HG03139 (cell line): Measurements from ENCODE around the gene BTRC.
"Not testable (repeated sequence)": the region's sequence is repeated elsewhere in the genome, so short reads cannot be mapped to it uniquely, and the experiment has no call there.

ENCODE experiments used
- ATAC-seq: cut with Tn5 transposase; IDR thresholded peaks from one replicate; pipeline ENCODE4 v1.9.1; 2021; ENCODE audit not compliant: unreplicated experiment

The BTRC gene

DNA sequence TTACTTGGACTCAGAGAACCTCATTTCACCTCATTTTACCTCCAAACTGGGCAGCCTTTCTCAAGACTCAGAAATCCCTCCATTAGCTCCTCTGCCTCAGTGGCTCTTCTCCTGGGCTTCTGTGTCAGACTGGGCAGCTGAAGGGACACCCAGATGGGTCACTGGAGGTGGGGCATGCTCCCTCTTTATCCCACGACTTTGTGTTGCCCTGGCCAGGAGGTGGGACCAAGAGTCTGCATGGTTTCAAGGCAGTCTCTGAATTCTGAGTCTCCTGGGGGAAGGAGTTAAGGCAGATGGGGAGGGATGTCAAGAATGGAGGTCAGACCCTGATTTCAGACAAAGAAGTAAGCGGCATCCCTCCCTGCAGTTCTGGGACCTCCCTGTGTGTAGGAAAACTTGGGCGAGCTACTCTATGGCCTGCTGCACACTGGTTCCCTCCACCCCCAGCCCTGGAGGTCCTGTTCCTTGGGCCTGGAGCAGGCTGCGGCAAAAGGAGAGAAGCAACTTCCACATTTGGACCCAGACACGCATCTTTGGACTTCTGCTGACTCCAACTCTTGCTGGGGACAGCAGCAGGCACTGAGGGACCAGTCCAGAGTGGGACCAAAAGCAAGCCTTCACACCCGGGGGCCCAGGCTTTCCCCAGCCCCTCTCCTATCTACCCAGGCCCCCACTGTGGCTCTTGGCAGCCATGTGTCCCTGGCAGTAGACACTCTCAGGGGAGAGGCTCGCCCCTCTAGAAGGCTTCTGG lies 223.3 kb downstream of the BTRC start:
- no peak for ATAC-seq

GRCh38 chr10:101578192-101578591 lies 224.2 kb downstream of the BTRC start:
- ATAC-seq: no peak

DNA sequence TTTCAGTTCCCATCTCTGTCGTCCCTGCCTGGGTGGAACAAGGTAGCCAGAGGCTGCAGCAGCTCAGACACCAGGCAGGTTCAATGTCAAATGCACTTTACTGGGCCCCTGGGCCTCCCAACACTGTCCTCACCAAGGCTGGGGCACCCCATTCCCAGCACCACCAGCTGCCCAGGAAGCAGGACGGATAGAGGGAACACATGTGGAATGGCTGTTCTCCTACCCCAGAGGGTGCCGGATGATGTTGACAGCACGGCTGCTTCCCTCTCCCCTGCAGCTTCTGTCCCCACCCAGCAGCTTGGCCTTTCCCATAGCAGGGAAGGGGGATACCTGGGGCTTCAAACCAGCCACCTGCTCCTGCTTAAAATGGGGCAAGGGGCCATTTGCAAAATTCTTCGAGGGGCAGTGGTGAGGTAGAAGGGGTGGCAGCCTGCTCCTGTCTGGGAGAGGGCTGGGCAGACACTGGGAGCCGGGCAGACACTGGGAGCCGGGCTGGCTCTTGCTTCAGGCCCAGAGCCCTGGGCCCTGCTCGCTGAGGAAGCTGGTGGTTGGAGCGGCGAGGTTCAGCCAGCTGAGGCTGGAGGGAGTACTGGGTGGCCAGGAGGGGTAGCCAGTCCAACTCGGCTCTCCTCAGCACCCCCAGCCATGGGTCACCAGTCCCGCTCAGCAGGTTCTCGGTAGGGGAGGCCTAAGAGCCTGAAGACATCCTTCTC lies 225.0 kb downstream of the BTRC start:
- ATAC-seq: no peak

DNA sequence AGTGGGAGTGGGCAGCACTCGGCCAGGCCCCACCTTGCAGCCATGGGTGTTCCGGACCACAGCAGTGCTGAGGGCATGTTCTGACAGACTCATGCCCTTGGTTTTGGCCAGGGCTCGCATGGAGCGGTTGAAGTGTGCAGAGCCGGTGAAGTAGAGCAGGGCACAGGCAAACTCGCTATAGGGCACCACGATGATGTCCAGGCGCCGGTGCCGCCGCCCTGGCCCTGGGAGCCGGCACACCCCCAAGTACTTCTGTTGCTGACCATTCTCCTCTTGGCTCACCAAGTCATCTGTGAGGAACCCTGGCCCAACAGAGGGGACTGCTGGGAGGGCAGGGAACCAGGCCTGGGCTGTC lies 225.5 kb downstream of the BTRC start:
- ATAC-seq: no peak

- ATAC-seq: no peak
Measured at GRCh38 chr10:101580486-101581399, 226.8 kb downstream of the BTRC start.

- ATAC-seq: no peak
Measured at GRCh38 chr10:101585841-101586240, 231.9 kb downstream of the BTRC start.

- peak; percentile 93 for ATAC-seq
Measured at GRCh38 chr10:101587725-101588653, 234.0 kb downstream of the BTRC start, which contains the start of the genes DPCD and POLL. TSS of gene DPCD (plus strand) at chr10:101588321. CDS start at chr10:101588337, 16 bp downstream. TSS of gene POLL (minus strand) at chr10:101588257. CDS start at chr10:101587360, 897 bp downstream.

DNA sequence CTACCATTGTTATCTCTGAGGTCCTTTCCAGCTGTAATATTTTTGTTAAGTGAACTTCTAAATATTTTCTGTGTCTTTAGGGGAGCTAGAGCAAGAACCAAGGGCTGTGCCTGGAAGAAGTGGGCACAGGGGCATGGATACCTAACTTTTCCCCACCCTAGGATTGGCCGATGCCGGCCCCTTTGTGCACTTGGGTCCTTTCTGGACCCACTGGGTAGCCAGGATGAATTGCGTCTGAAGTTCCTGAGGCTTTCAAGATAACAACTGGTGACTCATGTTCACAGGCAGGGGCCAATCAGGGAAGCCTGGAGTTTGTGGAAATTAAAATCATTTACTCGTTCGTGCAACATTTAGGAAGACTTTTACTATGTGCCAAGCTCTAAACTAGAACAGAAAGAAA lies 234.9 kb downstream of the BTRC start:
- ATAC-seq: no peak

DNA sequence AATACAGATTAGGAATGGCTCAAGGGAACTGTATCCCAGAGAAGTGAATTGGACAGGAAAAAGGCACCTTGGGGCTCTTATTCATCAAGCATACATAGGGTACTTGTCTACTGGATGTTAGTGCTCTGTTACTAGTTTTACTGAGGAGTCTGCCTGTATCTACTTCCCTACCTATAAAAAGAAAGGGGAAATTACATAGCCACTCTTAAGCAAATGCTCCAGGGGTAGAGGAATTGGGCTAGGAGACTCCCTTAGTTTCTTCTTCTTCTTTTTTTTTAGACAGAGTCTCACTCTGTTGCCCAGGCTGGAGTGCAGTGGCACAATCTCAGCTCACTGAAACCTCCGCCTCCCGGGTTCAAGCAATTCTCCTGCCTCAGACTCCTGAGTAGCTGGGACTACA lies 239.4 kb downstream of the BTRC start:
- ATAC-seq: not testable (repeated sequence)

GRCh38 chr10:101595591-101596433 lies 241.8 kb downstream of the BTRC start:
- ATAC-seq: no peak

GRCh38 chr10:101597091-101597900 lies 243.3 kb downstream of the BTRC start:
- no peak for ATAC-seq

GRCh38 chr10:101601541-101601940 lies 247.6 kb downstream of the BTRC start:
- no peak for ATAC-seq

GRCh38 chr10:101602761-101603398 lies 248.9 kb downstream of the BTRC start:
- peak; percentile 67 for ATAC-seq
